Endometrium (tissue), 2 donors: ENCODE measurements around the gene VWA8.
"Not testable (repeated sequence)": the region's sequence is repeated elsewhere in the genome, so short reads cannot be mapped to it uniquely, and the experiment has no call there.

ENCODE experiments used
- FAIRE-seq: peaks from 2 replicates; lab custom pipeline; 2012; peaks lifted over from hg19 to GRCh38; lab: Jason Lieb, UNC
- donor health status: control.
- donor health status: control.

The VWA8 gene

GRCh38 chr13:41922894-41923293, 38.0 kb downstream of the VWA8 start:
- FAIRE-seq: not testable (repeated sequence)

- FAIRE-seq: no peak
Observed at GRCh38 chr13:41919741-41920487, 41.0 kb downstream of the VWA8 start.

GRCh38 chr13:41919031-41919740, 41.7 kb downstream of the VWA8 start:
- FAIRE-seq: no peak

GRCh38 chr13:41917641-41918040, 43.3 kb downstream of the VWA8 start:
- FAIRE-seq: no peak

- FAIRE-seq: peak; percentile 39
Observed at GRCh38 chr13:41916173-41916954, 44.5 kb downstream of the VWA8 start.

- no peak for FAIRE-seq
Observed at GRCh38 chr13:41915081-41915480, 45.8 kb downstream of the VWA8 start.

GRCh38 chr13:41914552-41914951, 46.4 kb downstream of the VWA8 start:
- FAIRE-seq: no peak

GRCh38 chr13:41909506-41909905, 51.4 kb downstream of the VWA8 start:
- no peak for FAIRE-seq

- FAIRE-seq: no peak
Observed at GRCh38 chr13:41905600-41906254, 55.2 kb downstream of the VWA8 start.

- no peak for FAIRE-seq
Observed at GRCh38 chr13:41900918-41901317, 60.0 kb downstream of the VWA8 start.

- FAIRE-seq: not testable (repeated sequence)
Observed at GRCh38 chr13:41898411-41898810, 62.5 kb downstream of the VWA8 start.

GRCh38 chr13:41897126-41897525, 63.8 kb downstream of the VWA8 start:
- FAIRE-seq: no peak

- no peak for FAIRE-seq
Observed at GRCh38 chr13:41895478-41895877, 65.4 kb downstream of the VWA8 start.

GRCh38 chr13:41891119-41891518, 69.8 kb downstream of the VWA8 start:
- FAIRE-seq: no peak

- no peak for FAIRE-seq
Observed at GRCh38 chr13:41883147-41883546, 77.8 kb downstream of the VWA8 start.

GRCh38 chr13:41881890-41882289, 79.0 kb downstream of the VWA8 start:
- not testable (repeated sequence) for FAIRE-seq

GRCh38 chr13:41880966-41881365, 79.9 kb downstream of the VWA8 start:
- no peak for FAIRE-seq

GRCh38 chr13:41864658-41865057, 96.3 kb downstream of the VWA8 start:
- FAIRE-seq: no peak

GRCh38 chr13:41862659-41863058, 98.2 kb downstream of the VWA8 start:
- not testable (repeated sequence) for FAIRE-seq

GRCh38 chr13:41859565-41859964, 101.3 kb downstream of the VWA8 start:
- peak; percentile 94 for FAIRE-seq

GRCh38 chr13:41858780-41859179, 102.1 kb downstream of the VWA8 start:
- no peak for FAIRE-seq

- no peak for FAIRE-seq
Observed at GRCh38 chr13:41854758-41855157, 106.2 kb downstream of the VWA8 start.
